ENCODE data around the gene BEST2.
A peak's percentile ranks its signal among the peaks of the same experiment; 100 is the strongest.
"Not testable (repeated sequence)": the region's sequence is repeated elsewhere in the genome, so short reads cannot be mapped to it uniquely, and the experiment has no call there.

Gene BEST2

GRCh38 chr19:12751635-12752034 lies at the start of gene BEST2:
Gene BEST2 (plus strand): TSS chr19:12751791. CDS start chr19:12752593, 802 bp downstream.
- DNase-seq, result no peak

GRCh38 chr19:12703046-12703445 lies 48.5 kb upstream of the BEST2 start:
- DNase-seq, result peak; percentile 74

- no peak for DNase-seq
Observed at GRCh38 chr19:12705169-12705568, 46.4 kb upstream of the BEST2 start.

- DNase-seq, result no peak
Observed at GRCh38 chr19:12705654-12706331, 45.8 kb upstream of the BEST2 start.

- DNase-seq, result no peak
Observed at GRCh38 chr19:12706332-12706718, 45.3 kb upstream of the BEST2 start.

DNA sequence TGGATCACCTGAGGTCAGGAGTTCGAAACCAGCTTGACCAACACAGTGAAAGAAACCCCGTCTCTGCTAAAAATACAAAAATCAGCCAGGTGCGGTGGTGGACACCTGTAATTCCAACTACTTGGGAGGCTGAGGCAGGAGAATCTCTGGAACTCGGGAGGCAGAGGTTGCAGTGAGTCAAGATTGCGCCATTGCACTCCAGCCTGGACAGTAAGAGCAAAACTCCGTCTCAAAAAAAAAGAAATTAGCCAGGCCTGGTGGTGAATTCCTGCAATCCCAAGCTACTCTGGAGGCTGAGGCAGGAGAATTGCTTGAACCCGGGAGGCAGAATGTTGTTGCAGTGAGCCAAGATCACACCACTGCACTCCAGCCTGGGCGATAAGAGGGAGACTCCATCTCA lies 43.0 kb upstream of the BEST2 start:
- no peak for DNase-seq

GRCh38 chr19:12711187-12711586 lies 40.4 kb upstream of the BEST2 start:
- DNase-seq, result no peak

DNA sequence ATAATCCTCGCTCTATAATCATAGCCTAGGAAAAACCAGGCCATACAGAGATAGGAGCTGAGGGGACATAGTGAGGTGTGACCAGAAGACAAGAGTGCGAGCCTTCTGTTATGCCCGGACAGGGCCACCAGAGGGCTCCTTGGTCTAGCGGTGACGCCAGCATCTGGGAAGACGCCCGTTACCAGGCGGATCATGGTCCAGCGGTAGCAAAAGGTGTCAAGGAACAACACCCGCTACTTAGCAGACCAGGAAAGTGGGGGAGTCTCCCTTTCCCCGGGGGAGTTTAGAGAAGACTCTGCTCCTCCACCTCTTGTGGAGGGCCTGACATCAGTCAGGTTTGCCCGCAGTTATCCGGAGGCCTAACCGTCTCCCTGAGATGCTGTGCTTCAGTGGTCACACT lies 39.5 kb upstream of the BEST2 start:
- not testable (repeated sequence) for DNase-seq

- not testable (repeated sequence) for DNase-seq
Observed at GRCh38 chr19:12713304-12713703, 38.3 kb upstream of the BEST2 start.

DNA sequence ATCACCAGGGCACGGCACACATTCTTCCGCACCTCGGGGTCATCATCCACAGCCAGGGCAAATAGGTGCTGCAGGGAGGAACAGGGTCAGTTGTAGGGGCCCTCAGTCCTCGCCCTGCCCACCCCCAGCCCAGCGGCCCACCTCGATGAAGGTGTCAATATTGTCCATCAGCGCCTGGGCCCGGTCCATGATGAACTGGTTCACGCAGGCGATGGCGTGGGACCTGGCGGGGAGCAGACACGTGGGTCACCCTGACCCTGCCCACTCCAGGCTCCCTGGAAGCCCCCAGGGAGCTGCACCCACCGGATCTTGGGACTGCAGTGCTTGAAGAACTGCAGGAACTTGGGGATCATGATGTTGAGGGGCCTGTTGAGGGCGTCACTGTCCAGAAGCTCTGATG lies 36.5 kb upstream of the BEST2 start:
- no peak for DNase-seq

DNA sequence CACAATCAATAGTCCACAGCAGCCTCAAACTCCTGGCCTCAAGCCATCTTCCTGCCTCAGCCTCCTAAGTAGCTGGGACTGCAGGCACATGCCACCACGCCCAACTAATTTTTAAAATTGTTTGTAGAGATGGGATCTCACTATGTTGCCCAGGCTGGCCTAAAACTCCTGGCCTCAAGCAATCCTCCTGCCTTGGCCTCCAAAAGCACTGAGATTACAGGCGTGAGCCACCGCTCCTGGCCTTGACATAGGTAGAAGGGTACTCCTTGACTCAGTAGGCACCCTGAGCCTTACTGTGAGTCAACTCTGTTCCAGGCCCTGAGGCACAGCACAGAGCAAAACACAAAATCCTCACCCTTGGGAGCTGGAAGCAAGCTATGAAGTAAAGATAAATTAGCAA lies 35.7 kb upstream of the BEST2 start:
- DNase-seq, result no peak

- DNase-seq, result no peak
Observed at GRCh38 chr19:12720296-12720695, 31.3 kb upstream of the BEST2 start.

DNA sequence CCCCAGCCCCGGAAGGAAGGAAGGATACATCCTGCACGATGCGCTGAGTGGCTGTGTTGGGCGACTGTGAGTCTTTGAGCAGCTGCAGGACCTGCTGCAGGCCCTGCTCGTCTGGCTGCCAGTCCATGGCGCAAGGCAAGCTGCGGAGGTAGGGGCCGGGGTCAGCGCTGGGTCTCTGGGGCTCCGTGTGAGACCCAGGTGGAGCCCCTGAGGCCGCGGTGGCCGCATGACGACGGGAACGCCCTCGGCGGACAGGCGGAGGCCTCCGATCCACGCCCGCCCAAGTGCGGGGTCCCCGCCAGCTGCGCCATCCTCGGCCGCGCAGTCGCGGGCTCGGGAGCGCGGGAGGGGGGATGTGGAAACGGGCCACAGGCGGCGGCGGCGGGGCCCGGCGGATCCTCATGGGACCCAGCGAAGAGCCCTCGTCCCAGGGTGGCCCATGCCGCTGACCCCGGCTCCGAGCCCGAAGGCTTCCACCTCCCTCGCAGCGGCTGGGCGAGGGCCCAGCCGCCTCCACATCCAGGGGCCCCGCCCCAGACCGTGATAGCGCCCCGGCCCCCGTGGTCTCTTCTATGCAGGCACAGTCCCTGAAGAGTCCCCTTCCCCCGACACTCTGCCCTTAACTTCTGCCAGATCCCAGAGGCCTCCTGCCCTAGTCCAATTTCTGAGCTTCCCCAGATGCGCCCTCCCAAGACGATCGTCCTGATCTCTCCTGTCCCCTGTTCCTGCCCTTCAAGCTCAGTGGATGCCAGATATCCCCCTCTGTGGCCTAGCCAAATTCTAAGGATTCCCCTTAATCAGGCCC lies 30.5 kb upstream of the BEST2 start:
- DNase-seq, result no peak

DNA sequence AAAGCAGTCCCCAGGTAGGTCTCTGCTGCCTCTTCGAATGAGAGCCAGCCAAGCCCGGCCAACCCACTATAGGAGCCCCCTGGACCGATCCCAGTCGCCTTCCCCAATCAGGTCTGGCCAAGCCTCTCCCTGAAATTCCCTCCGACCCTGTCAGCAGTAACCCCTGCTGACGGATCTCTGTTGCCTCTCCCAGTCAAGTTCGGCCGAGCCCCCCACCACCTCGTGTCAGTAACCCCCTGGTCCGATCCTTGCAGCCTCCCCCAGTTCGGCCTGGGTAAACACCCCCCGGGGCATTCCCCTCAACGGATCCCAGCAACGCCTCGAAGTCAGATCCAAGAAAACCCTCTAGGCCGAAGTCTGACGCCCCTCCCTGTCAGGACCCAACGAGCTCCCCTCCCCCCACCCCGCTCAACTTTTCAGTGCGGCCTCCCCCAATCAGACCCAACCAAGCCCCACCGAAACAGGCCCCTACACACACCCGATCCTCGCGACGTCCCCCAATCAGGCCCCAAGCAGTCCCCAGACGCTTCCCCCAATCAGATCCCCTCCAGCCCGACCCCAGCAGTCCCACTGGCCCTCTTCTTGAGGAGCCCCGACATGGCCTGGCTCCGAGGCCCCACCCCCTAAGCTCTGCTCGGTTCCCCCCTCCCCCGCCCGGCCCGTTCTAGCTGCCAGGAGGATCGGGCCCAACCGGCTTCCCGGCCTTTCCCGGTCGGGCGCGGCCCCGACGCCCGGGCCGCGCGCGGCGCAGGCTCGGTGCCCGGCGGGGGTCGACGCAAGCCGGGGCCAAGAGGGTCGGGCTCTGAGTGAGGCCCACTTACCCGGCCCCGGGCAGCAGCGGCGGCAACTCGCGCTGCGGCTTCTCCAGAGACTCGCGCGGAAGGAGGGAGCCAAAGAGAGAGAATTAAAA lies 29.7 kb upstream of the BEST2 start:
- DNase-seq, result peak; percentile 39

DNA sequence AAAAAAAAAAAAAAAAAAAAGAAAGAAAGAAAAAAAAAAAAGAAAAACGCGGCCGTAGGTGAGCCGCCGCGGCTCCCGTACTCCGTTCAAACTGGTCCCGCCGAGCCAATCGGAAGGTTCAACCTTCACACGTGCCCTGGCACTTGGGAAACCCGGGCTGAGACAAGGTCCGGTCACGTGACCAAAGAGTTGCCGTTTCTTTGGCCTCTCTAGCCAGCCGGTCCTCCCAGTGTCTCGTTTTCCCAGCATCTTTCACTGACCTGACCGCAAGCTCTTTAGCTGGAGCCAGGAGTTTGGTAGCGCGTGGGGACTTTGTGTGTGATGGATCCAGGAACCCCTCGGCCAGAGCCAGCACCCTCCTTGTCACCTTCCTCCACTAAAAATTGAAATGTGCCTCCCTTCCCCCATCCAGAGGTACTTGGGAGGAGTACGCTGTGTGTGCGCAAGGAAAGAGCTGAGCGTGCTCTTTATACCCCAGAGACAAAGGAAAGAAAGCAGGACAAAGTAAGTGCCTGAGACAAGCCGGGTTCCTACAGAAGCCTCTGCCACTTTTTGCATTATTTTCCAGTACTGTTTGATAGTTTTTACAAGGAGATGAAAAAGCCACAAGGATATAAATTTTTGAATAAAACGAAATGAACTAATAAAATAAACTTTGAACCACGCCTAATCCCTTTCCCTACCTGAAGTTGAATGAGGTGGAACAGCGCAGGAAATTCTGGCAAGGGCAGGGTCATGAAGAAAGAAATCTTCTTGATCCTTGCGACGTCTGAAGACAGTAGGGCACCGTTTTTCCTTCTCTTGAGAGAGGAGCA lies 28.8 kb upstream of the BEST2 start:
- DNase-seq, result peak; percentile 98

DNA sequence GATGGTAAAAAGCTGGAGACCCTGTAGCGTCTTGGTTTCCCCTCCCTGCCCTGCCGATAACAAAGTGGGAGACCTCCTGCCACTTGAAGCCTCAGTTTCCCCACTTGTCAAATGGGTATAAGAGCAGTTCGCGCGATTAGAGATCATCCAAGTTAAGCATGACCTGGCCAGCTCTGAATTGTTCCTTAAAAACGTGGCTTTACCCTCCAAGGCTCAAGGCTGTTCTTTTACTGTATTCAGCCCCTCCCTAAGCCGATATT lies 28.3 kb upstream of the BEST2 start:
- no peak for DNase-seq

DNA sequence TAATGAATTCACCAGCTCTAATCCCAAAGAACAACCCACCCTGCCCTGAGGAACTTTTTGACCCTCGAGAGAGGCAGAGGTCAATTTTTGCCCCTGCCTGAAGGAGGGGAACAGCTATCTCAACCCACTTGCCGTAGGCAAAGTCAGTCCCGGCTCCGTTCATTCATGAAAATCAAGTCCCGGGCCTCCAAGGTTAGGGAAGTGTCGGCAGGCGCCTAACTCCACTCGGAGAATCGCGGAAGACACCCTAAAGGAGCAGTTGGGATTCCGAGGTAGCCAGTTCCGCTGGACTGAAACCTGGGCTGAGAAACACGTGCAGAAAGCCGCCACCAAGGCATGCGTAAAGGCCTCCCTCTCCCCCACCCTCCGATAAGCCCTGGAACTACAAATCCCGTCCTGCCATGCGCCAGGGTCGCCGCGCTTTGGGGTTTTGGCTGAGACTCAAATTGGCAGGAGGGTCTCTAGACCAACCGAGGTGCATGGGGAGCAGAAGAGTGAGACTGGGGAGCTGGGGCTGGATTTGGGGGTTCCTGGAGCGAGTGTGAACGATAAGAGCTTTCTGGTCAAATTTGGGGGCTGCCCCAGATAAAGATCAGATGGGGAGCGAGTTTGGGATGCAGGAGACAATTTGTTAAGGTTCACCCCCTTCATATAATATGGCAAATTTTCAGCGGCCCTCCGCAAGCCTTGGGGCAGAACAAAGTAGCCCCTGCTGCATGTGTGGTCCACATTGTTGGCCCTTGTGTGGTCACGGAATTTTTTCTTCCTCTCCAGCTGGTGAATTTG lies 27.8 kb upstream of the BEST2 start, which contains the start of gene TNPO2:
Gene TNPO2, minus strand, starts transcription at position 292 of the 786 bp plus-strand sequence. CDS start 2,955 bp downstream, outside the sequence.
- DNase-seq, result peak; percentile 33

DNA sequence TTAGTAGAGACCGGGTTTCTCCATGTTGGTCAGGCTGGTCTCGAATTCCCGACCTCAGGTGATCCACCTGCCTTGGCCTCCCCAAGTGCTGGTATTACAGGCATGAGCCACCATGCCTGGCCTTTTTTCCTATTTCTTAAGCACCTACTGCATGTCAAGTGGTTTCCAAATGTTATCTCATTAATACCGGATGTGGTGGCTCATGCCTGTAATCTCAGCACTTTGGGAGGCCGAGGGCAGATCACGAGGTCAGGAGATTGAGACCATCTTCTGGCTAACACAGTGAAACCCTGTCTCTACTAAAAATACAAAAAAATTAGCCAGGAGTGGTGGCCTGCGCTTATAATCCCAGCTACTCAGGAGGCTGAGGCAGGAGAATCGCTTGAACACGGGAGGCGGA lies 26.0 kb upstream of the BEST2 start:
- DNase-seq, result not testable (repeated sequence)

DNA sequence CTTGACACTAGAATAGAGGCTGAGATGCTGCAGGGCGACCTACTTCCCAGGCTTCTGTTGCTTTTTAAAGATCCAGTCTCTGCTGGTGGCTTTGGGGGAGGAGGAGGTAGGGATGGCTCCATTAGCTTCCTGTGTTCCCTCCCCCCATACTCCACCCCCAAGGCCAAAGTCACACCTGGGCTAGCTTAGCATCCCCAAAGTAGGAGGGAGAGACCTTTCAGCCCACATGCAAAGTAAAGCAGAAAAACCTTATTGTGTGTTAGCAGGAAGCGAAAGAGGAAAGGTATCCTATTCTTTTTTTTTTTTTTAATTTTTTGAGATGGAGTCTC lies 24.6 kb upstream of the BEST2 start:
- no peak for DNase-seq

GRCh38 chr19:12727745-12728433 lies 23.7 kb upstream of the BEST2 start:
- no peak for DNase-seq

DNA sequence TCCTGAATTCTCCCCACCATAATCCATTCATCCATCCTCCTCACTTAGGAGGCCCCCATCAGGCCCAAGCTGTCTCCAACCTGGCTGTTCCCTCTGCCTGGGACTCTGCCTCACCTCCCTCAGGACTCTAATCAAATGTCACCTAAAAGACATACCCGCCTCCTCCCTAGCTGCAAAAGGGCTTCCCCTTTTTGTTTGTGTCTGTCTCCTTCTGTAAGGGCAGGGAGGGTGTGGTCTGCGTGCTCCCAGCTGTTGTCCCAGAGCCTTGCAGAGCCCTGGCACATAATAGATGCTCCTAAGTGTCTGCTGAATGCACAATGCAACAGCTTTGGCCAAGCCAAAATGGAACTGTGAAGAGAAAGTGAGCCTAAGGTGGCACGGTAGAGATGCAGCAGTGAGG lies 21.5 kb upstream of the BEST2 start:
- no peak for DNase-seq
